Fibroblast of peridontal ligament (primary cell): ENCODE data around the gene TECTB.

ENCODE experiments used
- DNase-seq: peaks from one replicate; pipeline ENCODE4 v3.0.0-alpha.2; 2010; ENCODE audit errors: extremely low read depth

TECTB gene

DNA sequence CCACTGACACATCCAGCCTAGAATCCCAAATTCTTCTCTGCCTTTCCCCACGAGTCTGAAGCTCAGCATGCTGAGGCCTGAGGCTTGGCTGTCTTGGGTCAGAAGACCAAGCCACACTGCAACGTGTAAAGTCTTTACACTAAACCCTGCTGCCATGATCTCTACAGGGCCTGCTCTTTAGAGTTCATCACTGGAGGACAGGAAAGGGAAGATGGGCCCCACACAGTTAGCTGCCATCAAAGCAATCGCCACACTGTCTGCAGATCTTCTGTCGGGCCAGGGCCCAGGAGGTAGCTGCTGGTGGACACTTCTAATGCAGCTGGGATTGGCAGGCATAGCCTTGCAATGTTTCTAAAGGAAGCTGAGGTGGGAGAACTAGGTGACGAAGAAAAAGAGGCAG is 8.4 kb upstream of the TECTB start:
- no peak for DNase-seq

DNA sequence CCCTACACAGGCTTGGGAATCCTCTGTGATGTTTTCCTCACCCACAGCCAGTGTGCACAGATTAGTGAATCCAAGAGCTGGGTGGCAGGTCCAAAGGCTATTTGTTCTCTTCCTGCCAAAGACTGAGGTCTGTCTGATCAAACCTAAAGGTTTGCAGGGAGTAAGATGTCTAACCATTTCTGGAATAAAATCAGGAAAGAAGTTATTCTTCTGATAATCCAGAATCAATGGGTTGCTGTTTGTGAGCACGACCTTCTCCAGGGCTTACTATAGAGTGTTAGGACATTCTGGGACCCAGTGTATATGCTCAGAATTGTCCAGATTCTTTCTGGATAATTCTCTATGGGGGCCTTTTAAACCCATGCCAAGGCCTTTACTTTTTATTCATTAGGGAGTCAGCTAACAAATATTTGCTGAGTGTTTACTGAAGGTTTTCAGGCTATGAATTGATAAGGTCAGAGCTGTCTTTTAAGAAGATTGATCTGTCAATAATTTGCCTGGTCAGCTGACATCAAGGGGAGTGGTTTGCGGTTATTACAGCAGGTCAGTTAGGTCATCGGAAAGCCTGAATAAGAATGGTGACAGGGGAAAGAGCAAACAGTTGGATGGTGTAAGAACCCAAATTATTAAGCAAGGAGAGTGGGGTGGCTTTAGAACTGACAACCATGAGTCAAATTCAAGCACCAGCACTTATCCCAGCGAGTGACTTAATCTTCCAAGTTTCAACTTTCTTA is 7.5 kb upstream of the TECTB start:
- DNase-seq: no peak

DNA sequence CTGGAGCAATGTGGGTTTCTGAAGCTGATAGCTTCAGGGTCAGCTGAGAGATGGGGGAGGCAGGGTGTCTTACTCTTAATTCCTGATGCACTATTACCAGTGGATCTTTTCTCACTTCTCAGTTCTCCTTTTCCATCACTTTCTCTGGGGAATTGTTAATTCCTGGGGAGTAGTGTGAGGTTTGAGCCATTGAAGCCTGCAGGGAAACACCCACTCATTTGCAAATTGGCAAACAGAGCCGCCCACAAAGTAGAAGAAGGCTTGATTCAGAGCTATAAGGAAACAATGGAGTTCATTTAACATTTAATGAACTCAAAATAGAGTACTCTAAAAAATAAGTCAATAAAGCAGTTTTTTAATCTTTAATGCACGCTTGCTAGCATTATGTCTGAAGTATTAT is 4.3 kb upstream of the TECTB start:
- no peak for DNase-seq

DNA sequence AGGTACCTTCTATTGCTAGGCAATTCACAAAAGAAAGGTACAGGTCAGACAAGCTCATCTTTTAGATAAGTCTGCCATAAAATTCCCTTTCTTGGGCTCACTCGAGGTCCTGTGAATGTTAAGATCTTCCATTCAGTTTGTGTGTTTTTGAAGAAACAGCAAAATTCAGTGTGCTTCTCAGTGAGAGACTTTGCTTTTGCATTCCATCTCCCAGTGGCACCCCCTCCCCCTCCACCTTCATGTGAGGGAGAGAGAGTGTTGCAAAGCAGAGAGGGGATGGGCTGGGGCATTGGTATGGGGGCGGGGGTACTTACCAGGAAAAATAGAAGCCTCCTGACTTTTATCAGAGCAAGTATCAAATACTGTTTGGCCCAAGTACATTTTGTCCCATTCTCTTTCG is 3.8 kb upstream of the TECTB start:
- DNase-seq: no peak

DNA sequence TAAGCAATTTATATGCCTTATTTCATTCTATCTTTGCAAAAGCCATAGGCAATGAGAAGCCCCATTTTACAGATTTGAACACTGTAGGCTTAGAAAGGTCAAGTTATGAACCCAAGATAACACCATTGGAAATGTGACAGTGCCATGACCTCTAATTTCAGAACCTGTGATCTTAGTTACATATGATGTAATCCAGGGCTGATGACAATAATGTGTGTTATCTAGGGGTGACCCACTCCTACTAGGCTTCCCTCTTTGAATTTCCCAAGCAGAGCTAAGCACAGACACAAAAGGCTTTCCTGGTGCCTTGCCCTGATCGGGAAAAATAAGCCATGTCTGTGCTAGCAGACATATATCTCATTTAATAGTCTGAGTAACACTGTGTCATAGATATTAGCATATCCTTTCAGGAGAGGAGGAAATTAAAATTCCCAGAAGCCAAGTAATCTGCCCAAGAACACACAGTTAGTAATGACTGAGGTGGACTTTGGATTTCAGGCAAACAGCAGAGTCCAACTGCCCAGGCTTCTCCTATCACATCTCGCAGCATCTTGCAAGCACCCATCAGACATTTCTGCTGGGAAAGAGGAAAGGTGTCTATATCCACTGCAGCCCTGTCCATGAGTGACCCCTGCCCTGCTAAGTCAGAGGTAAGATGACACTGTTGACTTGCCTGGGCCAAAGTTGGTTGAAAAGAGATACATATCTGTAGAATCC is 2.8 kb upstream of the TECTB start:
- no peak for DNase-seq

DNA sequence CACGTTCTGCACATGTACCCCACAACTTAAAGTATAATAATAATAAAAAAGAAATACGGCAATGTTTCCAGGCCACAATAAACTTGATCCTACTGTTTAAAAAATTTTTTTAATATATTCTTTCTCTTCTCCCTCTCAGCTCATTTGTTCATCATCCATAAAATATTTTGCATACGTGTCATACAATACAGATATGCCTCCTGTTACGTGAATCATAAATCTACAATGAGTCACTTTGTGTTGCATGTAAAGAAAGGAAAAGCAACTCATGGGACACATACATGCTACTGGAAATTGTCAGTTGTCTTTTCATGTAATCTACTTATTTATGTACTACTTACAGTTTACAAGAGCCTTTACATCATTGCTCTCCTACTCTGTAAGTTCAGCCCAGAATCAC is 1.1 kb upstream of the TECTB start:
- peak; percentile 28 for DNase-seq

DNA sequence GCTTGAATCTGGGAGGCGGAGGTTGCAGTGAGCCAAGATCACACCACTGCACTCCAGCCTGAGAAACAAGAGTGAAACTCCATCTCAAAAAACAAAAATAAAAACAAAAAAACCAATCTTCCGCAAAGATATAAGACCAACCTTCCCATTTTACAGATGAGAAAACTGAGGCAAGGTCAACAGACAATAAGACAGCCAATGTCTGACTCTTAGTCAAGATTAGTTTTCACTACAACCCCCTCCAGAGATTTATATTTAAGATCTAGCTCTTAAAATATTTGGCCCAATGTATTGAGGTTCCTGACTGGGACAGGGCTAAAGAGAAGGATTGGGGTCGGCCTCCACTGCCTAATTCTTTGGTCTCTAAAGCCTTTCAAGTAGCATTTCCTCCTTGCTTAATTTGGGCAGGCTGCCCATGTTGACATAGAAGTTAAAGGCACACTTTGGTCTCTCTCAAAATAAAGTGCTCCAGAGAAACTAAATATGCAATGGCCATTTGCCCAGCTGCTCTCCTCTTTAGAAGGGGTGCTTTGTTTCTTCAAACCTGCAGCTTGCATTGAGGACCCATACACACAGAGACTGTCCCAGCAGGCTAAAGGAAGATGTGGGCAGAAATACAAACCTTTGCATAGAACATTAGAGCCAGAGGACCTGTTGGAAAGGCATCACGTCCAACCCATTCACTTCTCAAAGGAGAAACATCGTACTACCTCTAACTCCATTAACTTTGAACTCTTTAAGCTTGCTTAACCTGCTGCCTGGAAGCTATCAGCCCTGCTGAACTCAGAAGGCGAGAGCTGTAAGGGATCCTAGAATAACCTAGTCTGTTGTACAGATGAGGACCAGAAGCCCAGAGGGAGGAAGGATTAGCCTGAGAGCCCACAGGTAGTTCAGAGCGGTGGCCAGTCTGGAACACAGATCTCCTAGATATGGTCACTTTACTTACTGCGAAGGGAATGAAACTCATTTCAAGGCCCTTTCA is 3.9 kb downstream of the TECTB start:
- no peak for DNase-seq

DNA sequence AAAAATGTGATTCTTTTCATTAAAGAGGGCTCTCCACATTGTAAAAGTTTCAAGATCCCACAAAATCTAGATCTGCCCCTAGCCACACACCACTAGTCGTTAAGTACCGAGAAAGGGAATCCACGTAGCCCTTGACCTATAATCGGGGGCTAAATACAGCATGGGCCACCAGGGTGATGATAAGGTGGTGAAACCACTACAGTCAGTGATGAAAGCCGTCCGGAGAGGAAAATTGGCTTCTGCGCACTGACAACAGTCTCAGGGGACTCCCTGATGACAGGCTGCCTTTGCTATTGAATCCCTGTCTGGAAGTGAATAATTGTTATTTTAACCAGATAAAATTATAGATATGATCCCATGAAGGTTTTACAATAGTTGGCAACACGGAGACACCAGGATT is 4.6 kb downstream of the TECTB start:
- no peak for DNase-seq

DNA sequence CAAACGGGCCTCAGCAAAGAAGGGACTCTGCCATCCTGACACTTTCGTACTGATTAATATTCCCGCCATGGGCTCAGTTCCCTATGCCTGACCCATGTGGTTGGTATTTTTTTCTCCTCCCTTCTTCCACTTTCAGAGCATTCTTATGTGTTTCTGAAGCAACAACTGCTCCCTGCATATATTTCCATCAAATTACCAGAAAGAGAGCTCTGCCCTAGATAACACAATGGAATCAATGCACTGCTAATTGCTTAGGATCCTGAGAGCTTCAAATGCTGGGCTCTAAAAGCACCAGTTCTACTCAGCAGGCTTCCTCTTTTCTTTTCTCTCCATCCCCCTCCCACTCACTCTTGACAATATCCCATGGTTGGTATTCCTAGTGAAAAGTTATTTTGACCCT is 5.3 kb downstream of the TECTB start:
- no peak for DNase-seq

DNA sequence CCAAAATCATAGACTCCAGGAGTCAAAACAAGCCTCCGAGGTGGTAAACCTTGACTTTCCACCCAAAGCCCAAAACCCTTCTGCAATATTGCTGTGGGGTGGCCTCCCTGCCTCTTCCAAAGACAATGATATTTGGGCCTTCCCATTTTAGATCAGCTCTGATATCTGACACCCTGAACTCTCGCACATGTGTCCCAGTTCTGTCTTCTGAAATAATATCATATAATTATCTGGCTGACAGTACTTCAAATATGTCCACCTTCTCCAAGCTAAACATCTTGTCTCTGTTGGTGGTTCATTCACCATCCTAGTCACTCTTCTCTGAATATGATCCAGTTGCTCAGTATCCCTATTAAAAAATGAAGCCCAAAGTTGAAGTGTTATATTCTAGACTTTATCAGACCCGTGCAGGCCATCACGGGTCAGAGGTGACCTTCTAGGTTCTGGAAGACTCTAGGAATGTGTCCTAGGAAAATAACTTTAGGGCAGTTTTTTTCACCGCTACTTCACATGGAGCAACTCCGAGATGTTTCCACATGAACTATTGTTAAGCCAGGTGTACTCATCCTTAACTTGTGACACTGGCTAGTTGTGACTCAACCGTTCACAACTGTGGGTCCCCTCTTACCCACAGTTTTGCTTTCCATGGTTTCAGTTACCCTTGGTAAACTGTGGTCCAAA is 6.3 kb downstream of the TECTB start:
- no peak for DNase-seq

DNA sequence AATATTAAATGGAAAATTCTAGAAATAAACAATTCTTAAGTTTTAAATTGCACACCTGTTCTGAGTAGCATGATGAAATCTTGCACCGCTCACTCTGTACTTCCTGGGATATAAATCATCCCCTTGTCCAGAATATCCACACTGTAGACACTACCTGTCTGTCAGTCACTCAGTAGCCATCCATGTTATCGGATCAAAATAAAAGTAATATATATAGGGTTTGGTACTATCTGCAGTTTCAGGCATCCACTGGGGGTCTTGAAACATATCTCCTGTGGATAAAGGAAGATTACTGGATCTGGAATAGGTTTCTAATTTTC is 6.8 kb downstream of the TECTB start:
- DNase-seq: no peak

DNA sequence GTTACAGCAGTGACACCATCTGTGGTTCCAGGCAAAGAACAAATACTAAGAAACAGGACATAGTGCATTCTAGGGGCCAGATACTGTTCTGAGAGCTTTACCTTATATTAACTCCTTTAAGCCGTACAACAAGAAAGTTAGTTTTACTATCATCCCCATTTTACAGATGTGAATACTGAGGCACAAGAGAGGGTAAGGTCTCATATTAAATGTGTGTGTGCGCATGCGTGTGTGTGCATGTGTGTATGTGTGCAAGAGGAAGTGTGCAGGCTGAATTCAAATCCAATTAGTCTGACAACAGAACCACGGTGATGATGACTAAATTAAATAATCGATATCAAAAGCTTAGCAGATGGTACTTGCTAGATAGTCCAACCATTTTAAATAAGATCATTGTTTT is 11.0 kb downstream of the TECTB start:
- DNase-seq: no peak

DNA sequence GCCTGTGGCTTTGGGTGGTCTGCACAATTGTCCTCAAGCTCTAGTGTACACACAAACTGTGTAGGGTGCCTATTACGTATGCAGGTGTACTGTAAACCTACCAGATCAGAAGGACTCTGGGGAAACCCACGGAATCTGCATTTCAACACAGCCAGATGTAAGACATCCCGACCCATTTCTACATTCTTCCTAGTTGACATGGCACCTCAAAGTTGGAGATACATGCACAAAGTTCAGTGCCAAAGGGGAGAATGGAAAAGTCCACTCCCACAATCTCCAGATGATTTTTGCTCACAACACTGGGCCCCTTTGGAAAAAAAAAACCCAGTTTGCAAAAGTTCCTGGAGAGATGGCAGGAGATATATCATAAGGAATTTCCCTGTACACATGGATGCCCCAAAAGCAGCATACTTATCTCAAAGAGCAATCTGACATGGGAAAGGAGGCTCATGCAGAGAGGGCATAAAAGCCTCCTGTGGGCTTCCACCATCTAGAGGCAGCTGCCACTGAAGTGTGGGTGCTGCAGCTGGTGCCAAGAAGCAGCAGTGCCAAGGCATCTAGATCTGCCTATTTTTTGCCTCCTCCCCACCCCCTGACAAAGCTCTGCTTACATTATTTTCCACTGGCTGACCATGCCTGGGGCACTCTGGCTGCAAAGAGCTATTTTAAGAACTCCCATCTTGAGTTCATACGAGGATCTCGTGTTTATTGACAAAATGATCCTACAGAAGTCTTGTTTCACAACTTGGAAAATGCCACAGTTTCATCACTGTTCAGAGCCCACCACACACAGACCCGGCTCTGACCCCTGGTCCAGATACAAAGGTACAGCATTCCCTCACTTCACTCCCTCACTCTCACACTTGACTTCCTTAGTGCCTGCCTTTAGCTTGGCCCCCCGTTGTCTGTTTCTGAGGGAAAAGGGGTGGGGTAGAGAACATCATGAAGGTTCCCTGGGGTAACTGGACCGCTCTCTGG is 12.9 kb downstream of the TECTB start:
- peak; percentile 66 for DNase-seq

DNA sequence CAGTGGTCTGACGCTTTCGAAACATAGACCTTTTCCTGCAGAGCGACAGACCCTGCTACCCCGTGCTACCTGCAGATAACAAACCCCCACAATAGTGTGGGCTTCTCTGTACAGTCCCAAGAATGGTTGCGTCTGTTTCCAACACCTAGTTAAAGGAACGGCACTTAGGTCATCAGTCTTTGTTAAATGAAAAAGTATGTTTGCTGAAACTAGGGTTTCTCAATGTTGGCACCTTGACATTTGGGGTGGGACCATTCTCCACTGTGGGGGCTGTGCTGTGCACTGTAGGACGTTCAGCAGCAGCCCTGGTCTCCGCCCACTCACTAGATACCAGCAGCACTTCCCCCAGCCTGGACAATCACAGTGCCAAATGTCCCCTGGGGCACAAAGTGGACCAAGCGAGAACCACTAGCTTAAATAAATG is 13.7 kb downstream of the TECTB start:
- no peak for DNase-seq

DNA sequence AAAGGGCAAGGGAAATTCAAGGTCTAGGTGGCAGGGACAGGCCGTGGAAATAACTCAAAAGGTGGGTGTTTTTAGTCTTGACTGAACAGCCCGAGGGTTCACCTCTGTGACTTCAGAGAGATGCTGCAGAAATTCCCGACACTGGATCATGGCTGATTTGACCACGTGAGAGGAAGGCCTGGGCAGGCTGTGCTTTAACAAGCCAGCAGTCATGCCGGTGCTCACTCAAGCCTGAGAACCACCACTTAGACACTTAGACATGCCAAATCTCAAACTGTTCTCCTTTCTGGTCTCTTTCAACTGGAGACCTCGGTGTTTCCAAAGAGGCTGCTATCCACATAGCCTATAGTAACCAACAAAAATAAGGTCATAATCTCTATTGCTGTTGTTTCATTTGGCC is 15.4 kb downstream of the TECTB start:
- no peak for DNase-seq

DNA sequence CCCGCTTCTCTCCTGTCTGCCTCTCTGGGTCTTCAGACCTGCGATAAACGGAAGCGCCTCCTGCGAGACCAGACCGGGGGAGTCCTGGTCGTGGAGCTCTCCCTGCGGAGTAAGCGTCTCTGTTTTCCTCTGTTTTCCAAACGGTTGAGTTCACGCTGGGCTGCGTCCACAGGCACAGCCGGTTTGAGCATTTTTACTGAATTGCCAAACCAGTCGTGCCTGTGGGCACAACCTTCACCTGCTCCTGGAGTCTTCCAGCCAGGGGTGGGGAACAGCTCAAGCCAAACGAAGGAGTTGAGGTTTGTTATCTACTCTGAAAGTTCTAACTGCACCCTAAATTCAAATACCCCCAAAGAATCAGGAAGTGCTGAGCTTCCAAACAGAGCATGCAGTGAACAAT is 16.3 kb downstream of the TECTB start:
- no peak for DNase-seq

DNA sequence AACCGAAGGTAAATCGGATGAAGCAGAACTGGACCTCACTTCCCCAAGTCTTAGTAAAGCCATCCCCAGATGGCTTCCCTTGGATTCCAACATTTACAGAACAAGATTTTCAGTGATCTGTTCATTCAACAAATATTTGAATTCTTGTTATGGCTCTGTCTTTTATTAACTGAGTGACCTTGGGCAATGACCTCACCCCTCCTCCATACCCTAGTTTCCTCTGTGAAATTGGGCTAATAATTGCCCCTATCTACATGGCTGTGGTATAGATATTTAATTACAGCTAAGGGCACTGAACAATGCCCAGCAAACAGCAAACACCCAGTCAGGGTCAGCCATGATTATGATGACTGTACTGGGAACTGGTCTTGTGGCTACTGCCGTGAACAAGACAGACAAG is 19.1 kb downstream of the TECTB start:
- DNase-seq: no peak

DNA sequence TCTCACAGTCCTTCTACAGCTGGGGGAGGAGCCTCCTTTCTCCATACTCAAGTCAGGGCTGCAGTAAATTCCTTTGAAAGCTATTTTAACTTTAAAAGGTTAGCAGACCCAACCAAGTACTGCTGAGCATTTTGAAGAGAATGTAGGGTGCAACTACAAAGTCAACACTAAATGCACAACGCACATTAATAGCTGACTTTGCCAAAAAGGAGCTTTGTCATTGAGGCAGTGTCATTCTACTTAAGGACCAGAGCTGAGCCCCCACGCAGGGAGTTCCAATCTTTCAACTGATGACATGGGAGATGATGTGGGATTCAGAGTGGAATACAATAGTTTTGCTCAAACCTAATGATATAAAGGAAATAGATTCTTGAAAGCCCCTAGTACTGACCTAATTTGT is 20.3 kb downstream of the TECTB start:
- no peak for DNase-seq

DNA sequence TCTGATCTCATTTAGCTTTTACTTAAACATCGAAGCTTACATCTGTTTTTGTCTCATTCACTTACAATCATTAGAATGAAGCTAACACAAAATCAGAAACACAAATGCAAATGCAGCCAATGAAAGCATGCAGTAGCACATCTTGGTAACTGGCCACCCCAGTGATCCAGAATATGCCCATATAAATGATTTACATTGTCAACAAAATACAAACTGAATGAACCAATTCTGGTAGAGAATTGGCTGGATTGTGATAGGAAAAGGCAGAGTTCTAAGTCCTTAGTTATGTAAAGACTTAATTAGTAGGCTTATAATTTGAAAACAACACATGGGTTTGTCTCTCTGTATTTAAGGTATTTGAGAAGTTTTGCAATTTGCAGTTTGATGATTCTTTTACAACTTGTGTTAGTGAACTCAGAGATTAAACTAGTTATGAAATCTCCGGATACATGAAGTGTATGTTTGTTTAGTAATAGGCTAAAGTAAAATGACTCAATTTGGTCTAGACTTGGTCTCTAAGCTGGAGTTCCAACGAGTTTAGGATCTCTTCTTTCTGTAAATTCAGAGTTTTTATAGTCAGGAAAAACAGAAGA is 21.2 kb downstream of the TECTB start:
- DNase-seq: peak; percentile 37

DNA sequence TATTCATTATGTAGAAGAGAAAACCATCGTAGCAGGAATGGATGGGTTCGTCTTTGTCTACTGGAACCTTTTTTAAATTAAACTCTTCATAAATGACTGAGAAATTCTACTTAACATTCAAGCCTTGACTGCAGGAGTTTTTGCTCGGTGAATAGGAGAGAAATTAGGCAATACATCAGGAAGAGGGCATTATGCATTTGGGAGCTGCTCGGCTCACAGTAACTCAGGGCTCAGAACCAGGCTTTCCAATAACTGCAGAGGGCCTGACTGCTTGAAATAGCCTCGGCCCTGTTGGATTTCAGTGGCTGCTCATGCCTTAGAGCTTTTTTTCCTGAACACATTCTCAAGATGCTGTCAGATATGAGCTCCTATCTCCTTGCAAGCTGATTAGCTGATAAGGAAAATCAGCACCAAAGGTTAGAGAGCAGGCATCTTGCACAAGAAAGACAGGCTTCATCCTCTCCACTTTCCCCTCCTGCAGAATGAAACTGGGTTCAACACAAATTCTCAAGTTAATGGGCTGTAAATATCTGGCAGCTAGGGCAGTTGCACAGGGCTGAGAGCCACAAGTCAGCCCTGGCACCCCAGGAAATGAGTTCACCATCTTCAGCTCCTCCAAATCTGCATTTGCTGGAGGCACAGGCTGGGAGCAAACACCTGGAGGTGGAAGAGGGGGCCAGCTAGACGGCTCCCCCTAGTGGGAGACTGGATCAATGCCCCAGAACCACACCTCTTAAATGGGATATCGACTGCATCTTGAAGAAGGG is 24.3 kb downstream of the TECTB start:
- DNase-seq: peak; percentile 49
